H9 (cell line): ENCODE measurements around the gene IL17REL. TPM values are rescaled to one million over a fixed set of nuclear protein-coding genes. Genes with fewer than 3 reads are reported as not detected.

ENCODE experiments used
- DNase-seq: peaks from one replicate; pipeline ENCODE4 v3.0.0-alpha.2; 2017
- H2AFZ ChIP-seq: one replicate; pipeline ENCODE4 v1.6.1; 2013; ENCODE audit warnings: mild to moderate bottlenecking, low read length, control low read depth, moderate library complexity
- H2AK5ac ChIP-seq: 2 replicates; pipeline ENCODE4 v1.6.1; 2013; ENCODE audit warnings: low read length, control low read depth, mixed read lengths; ENCODE audit not compliant: insufficient read length
- H2BK120ac ChIP-seq: one replicate; pipeline ENCODE4 v1.6.1; 2013; ENCODE audit warnings: low read depth, mild to moderate bottlenecking, low read length, control low read depth, inconsistent platforms; ENCODE audit not compliant: poor library complexity, severe bottlenecking
- H2BK12ac ChIP-seq: 2 replicates; pipeline ENCODE4 v1.6.1; 2013; ENCODE audit warnings: low read length, control low read depth, mixed read lengths, low read depth; ENCODE audit not compliant: insufficient read length
- H2BK15ac ChIP-seq: 2 replicates; pipeline ENCODE4 v1.6.1; 2013; ENCODE audit warnings: low read depth, low read length, control low read depth
- H2BK20ac ChIP-seq: one replicate; pipeline ENCODE4 v1.6.1; 2013; ENCODE audit warnings: low read depth, mild to moderate bottlenecking, low read length, control low read depth, inconsistent platforms; ENCODE audit not compliant: poor library complexity, severe bottlenecking
- H2BK5ac ChIP-seq: 2 replicates; pipeline ENCODE4 v1.6.1; 2013; ENCODE audit warnings: low read length, control low read depth, mixed read lengths; ENCODE audit not compliant: insufficient read length
- H3K14ac ChIP-seq: 2 replicates; pipeline ENCODE4 v1.6.1; 2013; ENCODE audit warnings: low read length, control low read depth; ENCODE audit not compliant: insufficient read depth
- H3K18ac ChIP-seq: 2 replicates; pipeline ENCODE4 v1.6.1; 2013; ENCODE audit warnings: low read depth, mild to moderate bottlenecking, mixed read lengths, low read length, control low read depth; ENCODE audit not compliant: insufficient read length
- H3K23ac ChIP-seq: 2 replicates; pipeline ENCODE4 v1.6.1; 2013; ENCODE audit warnings: low read length, control low read depth, mixed read lengths, low read depth; ENCODE audit not compliant: insufficient read length
- H3K23me2 ChIP-seq: 2 replicates; pipeline ENCODE4 v1.6.1; 2013; ENCODE audit warnings: low read depth, mild to moderate bottlenecking, mixed read lengths, low read length, control low read depth; ENCODE audit not compliant: insufficient read length, poor library complexity, severe bottlenecking
- H3K27ac ChIP-seq: 2 replicates; pipeline ENCODE4 v1.5.1; 2013; ENCODE audit warnings: low read length, control low read depth, mixed read lengths, low read depth; ENCODE audit not compliant: insufficient read length
- H3K27me3 ChIP-seq: 2 replicates; pipeline ENCODE4 v1.6.1; 2013; ENCODE audit warnings: low read length, control low read depth, inconsistent platforms; ENCODE audit not compliant: insufficient read depth
- H3K4ac ChIP-seq: 2 replicates; pipeline ENCODE4 v1.6.1; 2013; ENCODE audit warnings: low read depth, mild to moderate bottlenecking, control low read depth, inconsistent platforms, low read length, moderate library complexity
- H3K4me1 ChIP-seq: 2 replicates; pipeline ENCODE4 v1.6.1; 2013; ENCODE audit warnings: low read length, control low read depth, inconsistent platforms; ENCODE audit not compliant: insufficient read depth
- H3K4me2 ChIP-seq: 2 replicates; pipeline ENCODE4 v1.6.1; 2013; ENCODE audit warnings: low read length, control low read depth, mixed read lengths; ENCODE audit not compliant: insufficient read length, insufficient read depth
- H3K56ac ChIP-seq: 2 replicates; pipeline ENCODE4 v1.6.1; 2013; ENCODE audit warnings: low read depth, mild to moderate bottlenecking, mixed read lengths, low read length, control low read depth; ENCODE audit not compliant: insufficient read length
- H3K79me1 ChIP-seq: 2 replicates; pipeline ENCODE4 v1.6.1; 2013; ENCODE audit warnings: low read depth, mild to moderate bottlenecking, moderate library complexity, low read length, control low read depth, inconsistent platforms; ENCODE audit not compliant: insufficient read depth, poor library complexity, severe bottlenecking
- H3K79me2 ChIP-seq: 2 replicates; pipeline ENCODE4 v1.6.1; 2013; ENCODE audit warnings: low read length, control low read depth, inconsistent platforms; ENCODE audit not compliant: insufficient read depth
- H3K9ac ChIP-seq: 2 replicates; pipeline ENCODE4 v1.6.1; 2013; ENCODE audit warnings: low read length, control low read depth, mixed read lengths; ENCODE audit not compliant: insufficient read length; ENCODE audit errors: extremely low read depth
- H3K9me3 ChIP-seq: one replicate; pipeline ENCODE4 v1.6.1; 2013; ENCODE audit warnings: low read depth, low read length, inconsistent platforms; ENCODE audit not compliant: control insufficient read depth
- H3T11ph ChIP-seq: one replicate; pipeline ENCODE4 v1.6.1; 2013; ENCODE audit warnings: mild to moderate bottlenecking, low read length, control low read depth, inconsistent platforms
- H4K20me1 ChIP-seq: one replicate; pipeline ENCODE4 v1.6.1; 2013; ENCODE audit not compliant: control insufficient read depth, insufficient read length, insufficient read depth
- H4K5ac ChIP-seq: 2 replicates; pipeline ENCODE4 v1.6.1; 2013; ENCODE audit warnings: low read depth, mild to moderate bottlenecking, mixed read lengths, low read length, control low read depth; ENCODE audit not compliant: insufficient read length
- H4K8ac ChIP-seq: replicated peaks from 2 replicates; pipeline ENCODE4 v1.6.1; 2013; ENCODE audit warnings: low read length, control low read depth, mixed read lengths, low read depth; ENCODE audit not compliant: insufficient read length
- H4K91ac ChIP-seq: 2 replicates; pipeline ENCODE4 v1.6.1; 2013; ENCODE audit warnings: low read depth, mild to moderate bottlenecking, moderate library complexity, mixed read lengths, low read length, control low read depth; ENCODE audit not compliant: insufficient read length
- H3K27ac Mint-ChIP-seq, 3 experiments: 2 replicates in 2 of 3; 3 replicates in 1 of 3; pipeline ENCODE4 v1.8.0; 2020 to 2021; ENCODE audit warnings: mixed read lengths in 3 of 3, mild to moderate bottlenecking in 1 of 3, moderate library complexity in 1 of 3
- H3K27me3 Mint-ChIP-seq: 2 replicates; pipeline ENCODE4 v1.8.0; 2021; ENCODE audit warnings: low read depth, mild to moderate bottlenecking, moderate library complexity, mixed read lengths
- H3K36me3 Mint-ChIP-seq, 3 experiments: 2 replicates in 2 of 3; 3 replicates in 1 of 3; pipeline ENCODE4 v1.8.0; 2020 to 2021; ENCODE audit warnings: low read depth in 3 of 3, mixed read lengths in 3 of 3; ENCODE audit not compliant: insufficient read depth in 1 of 3
- H3K4me1 Mint-ChIP-seq, 2 experiments: 2 replicates each; pipeline ENCODE4 v1.8.0; 2020; ENCODE audit warnings: mixed read lengths in 2 of 2
- H3K4me3 Mint-ChIP-seq, 2 experiments: 2 replicates in 1 of 2; 3 replicates in 1 of 2; pipeline ENCODE4 v1.8.0; 2020 to 2021; ENCODE audit warnings: mild to moderate bottlenecking in 2 of 2, mixed read lengths in 2 of 2, moderate library complexity in 1 of 2
- H3K9me3 Mint-ChIP-seq, 2 experiments: 2 replicates in 1 of 2; 3 replicates in 1 of 2; pipeline ENCODE4 v1.8.0; 2020; ENCODE audit warnings: mild to moderate bottlenecking in 2 of 2, mixed read lengths in 2 of 2, moderate library complexity in 1 of 2
- WGBS: extraction: QIAGEN DNeasy Blood & Tissue Kit; methylation state at CpG from one replicate; pipeline ENCODE4 v1.1.7; 2013; ENCODE audit warnings: missing lambda C conversion rate, low lambda C conversion rate, mixed read lengths; ENCODE audit not compliant: insufficient read length; ENCODE audit errors: extremely low coverage; 5-methylcytosine and 5-hydroxymethylcytosine counted together
- total RNA-seq: library from RNA; stranded (reverse); gene quantifications from 2 replicates; pipeline ENCODE4 v1.2.1, GENCODE V29; 2021
- TF ChIP-seq, protein P1 (sequence below): fragments of 200-600 bp; sonication (generic); conservative IDR thresholded peaks from 3 replicates; pipeline ENCODE4 v1.8.0; 2021; ENCODE audit warnings: antibody characterized with exemption, mild to moderate bottlenecking

Gene IL17REL
- total RNA-seq, 1 experiment from 2014 or later, result 0.20 TPM

DNA sequence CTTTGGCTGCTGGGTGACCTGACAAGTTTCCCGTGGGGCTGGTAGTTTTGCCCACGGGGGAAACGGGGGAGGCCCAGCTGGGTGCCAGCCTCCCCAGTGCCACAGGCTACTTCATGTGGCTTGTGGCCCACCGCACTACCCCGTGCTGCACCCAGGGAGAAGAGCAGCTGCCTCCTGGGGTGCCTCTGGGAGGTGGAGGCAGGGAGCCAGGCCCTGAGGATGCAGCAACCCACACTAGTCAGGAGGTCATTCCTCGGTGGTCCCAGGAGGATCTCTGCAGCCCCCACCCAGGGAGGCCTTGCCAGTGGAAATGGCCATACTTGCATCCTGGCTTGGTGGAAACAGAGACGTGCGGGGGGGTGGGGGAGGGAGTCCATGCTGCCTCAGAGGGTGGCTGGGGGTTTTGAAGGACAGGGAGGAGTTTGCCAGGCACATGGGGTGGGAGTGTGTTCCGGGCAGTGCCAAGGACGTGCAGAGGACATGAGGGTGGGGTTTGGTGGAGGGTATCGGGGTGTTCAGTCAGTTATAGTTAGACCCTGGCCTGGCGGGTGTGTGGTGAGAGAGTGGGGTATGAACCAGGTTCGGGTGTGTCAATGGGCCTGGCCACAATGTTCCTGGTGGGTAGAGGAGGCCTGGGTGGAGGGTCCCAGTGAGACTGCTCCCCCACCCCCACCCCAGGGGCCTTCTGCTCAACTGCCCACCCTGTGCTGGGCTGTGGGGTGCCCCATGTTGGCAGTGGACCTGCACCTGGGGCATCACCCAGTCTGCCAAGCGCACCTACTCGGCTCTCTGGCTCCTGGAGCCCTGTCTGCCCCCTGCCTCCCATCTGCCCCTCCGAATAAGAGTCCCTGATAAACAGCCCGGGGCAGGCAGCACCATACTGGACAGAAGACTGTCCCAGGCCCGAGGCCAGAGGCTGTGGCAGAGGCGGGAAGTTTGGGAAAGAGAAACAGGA lies 48.2 kb downstream of the IL17REL start:
- peak; percentile 23 for DNase-seq
- WGBS, result no CpG with 5 or more reads among the region's 19 CpGs
- no peaks in the 10 kb centered on the region for H3K4me1 ChIP-seq
- no peaks in the 10 kb centered on the region for H3K9me3 ChIP-seq
- H2BK15ac ChIP-seq, result no peak overlapping the region
- no peak overlapping the region for H4K8ac ChIP-seq
- H4K5ac ChIP-seq, result no peak overlapping the region
- H3K4me2 ChIP-seq, result no peak overlapping the region
- H3K4ac ChIP-seq, result no peak overlapping the region
- TF ChIP-seq, protein P1, sequence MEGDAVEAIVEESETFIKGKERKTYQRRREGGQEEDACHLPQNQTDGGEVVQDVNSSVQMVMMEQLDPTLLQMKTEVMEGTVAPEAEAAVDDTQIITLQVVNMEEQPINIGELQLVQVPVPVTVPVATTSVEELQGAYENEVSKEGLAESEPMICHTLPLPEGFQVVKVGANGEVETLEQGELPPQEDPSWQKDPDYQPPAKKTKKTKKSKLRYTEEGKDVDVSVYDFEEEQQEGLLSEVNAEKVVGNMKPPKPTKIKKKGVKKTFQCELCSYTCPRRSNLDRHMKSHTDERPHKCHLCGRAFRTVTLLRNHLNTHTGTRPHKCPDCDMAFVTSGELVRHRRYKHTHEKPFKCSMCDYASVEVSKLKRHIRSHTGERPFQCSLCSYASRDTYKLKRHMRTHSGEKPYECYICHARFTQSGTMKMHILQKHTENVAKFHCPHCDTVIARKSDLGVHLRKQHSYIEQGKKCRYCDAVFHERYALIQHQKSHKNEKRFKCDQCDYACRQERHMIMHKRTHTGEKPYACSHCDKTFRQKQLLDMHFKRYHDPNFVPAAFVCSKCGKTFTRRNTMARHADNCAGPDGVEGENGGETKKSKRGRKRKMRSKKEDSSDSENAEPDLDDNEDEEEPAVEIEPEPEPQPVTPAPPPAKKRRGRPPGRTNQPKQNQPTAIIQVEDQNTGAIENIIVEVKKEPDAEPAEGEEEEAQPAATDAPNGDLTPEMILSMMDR, result no peak
- H2BK12ac ChIP-seq, result no peak overlapping the region
- H4K91ac ChIP-seq, result no peak overlapping the region
- H4K20me1 ChIP-seq, result no peaks in the 10 kb centered on the region
- no peak overlapping the region for H3K4me3 Mint-ChIP-seq
- H3K23me2 ChIP-seq, result no peaks in the 10 kb centered on the region
- no peak overlapping the region for H2BK5ac ChIP-seq
- H2AFZ ChIP-seq, result no peak overlapping the region
- H3K4me1 Mint-ChIP-seq, result peaks cover 2 to 5% of the 10 kb centered on the region in 2 experiments; a peak in 1 of 4 replicates
- no peaks in the 10 kb centered on the region for H3K27me3 ChIP-seq
- peak overlapping the region; percentile 34 to 87 (median 35); a peak in 3 of 7 replicates for H3K27ac Mint-ChIP-seq
- H3K56ac ChIP-seq, result no peak overlapping the region
- no peak overlapping the region for H3K18ac ChIP-seq
- H3K9me3 Mint-ChIP-seq, result no peaks in the 10 kb centered on the region
- H2BK20ac ChIP-seq, result no peak overlapping the region
- no peak overlapping the region for H3T11ph ChIP-seq
- no peaks in the 10 kb centered on the region for H3K27me3 Mint-ChIP-seq
- no peak overlapping the region; the same call in 1 of the 2 replicates for H3K14ac ChIP-seq
- peaks cover 3% of the 10 kb centered on the region; the same call in 1 of the 2 replicates for H3K79me2 ChIP-seq
- no peak overlapping the region for H2BK120ac ChIP-seq
- peaks cover 6% of the 10 kb centered on the region for H3K79me1 ChIP-seq
- peaks cover 8 to 17% (median 14%) of the 10 kb centered on the region in 3 experiments; a peak in 5 of 7 replicates for H3K36me3 Mint-ChIP-seq
- H2AK5ac ChIP-seq, result no peak overlapping the region
- H3K23ac ChIP-seq, result no peak overlapping the region
- H3K9ac ChIP-seq, result no peak overlapping the region
- H3K27ac ChIP-seq, result no peak overlapping the region
